Upper lobe of left lung (tissue), 6 donors: ENCODE measurements around the gene CEP295NL. TPM values are rescaled to one million over a fixed set of nuclear protein-coding genes. Genes with fewer than 3 reads are reported as not detected.

ENCODE experiments used
- ATAC-seq, 2 donors: fragments of 200-7000 bp; cut with Tn5 transposase; one replicate each; pipeline ENCODE4 v1.9.1; 2022; ENCODE audit warnings: mild to moderate bottlenecking in 2 of 2, moderate library complexity in 2 of 2; ENCODE audit not compliant: low FRiP score in 2 of 2
- DNase-seq, 2 donors: peaks; one replicate each; pipeline ENCODE4 v3.0.0-alpha.2; 2019 to 2020
- H3K27ac ChIP-seq, 4 donors: fragments of 200-600 bp; sonication (generic); one replicate each; pipeline ENCODE4 v1.5.1; 2016 to 2019
- H3K27me3 ChIP-seq, 4 donors: fragments of 200-600 bp; sonication (generic); one replicate each; pipeline ENCODE4 v1.5.1; 2017 to 2019
- H3K36me3 ChIP-seq, 4 donors: fragments of 200-600 bp; sonication (generic); one replicate each; pipeline ENCODE4 v1.5.1; 2016 to 2019
- H3K4me1 ChIP-seq, 4 donors: fragments of 200-600 bp; sonication (generic); one replicate each; pipeline ENCODE4 v1.5.1; 2018 to 2019
- H3K4me3 ChIP-seq, 4 donors: fragments of 200-600 bp; sonication (generic); one replicate each; pipeline ENCODE4 v1.5.1; 2017 to 2019; ENCODE audit warnings: mild to moderate bottlenecking in 2 of 4, moderate library complexity in 1 of 4
- H3K9me3 ChIP-seq, 4 donors: fragments of 200-600 bp; sonication (generic); one replicate each; pipeline ENCODE4 v1.5.1; 2018 to 2019
- CTCF ChIP-seq, 6 experiments: fragments of 450-650 bp in 4 of 6; fragments of 200-600 bp in 2 of 6; sonication (generic) in 2 of 6; IDR thresholded peaks; one replicate each; pipeline ENCODE4 v1.5.1; 2016 to 2019; ENCODE audit warnings: antibody characterized with exemption in 6 of 6
- EP300 ChIP-seq, 4 donors: sonication (generic); formaldehyde crosslinking; IDR thresholded peaks; one replicate each; pipeline ENCODE4 v1.5.1; 2017; ENCODE audit warnings: antibody characterized with exemption in 4 of 4, control low read depth in 2 of 4
- POLR2A ChIP-seq, 4 donors: fragments of 450-650 bp; IDR thresholded peaks; one replicate each; pipeline ENCODE4 v1.5.1; 2016 to 2017; ENCODE audit warnings: antibody characterized with exemption in 4 of 4, mild to moderate bottlenecking in 2 of 4
- POLR2AphosphoS5 ChIP-seq, 2 donors: sonication (generic); formaldehyde crosslinking; IDR thresholded peaks; one replicate each; pipeline ENCODE4 v1.5.1; 2017; ENCODE audit warnings: antibody characterized with exemption in 2 of 2
- WGBS, 2 donors: methylation state at CpG; one replicate each; pipeline ENCODE4 v1.1.5; 2017 to 2018; 5-methylcytosine and 5-hydroxymethylcytosine counted together
- total RNA-seq, 6 donors: library from RNA; depleted of rRNA in 4 of 6; stranded (reverse); fragments of >200 nt in 4 of 6; gene quantifications; one replicate each; pipeline versions ENCODE4 v1.1.0 to v1.2.1, GENCODE V29; 2016 to 2021
- donor health status: DM: no; HTN: no; CAD: no; lungs with moderate emphysema.
- donor health status: DM: no; HTN: yes; CAD: no; lungs with severe emphysema.

CEP295NL gene
- total RNA-seq, 6 donors from 2014 or later: 2.6 to 61.8 (median 4.2) TPM

GRCh38 chr17:78865682-78866390 lies 37.2 kb downstream of the CEP295NL start:
- Histone ChIP-seq H3K27ac (peak overlapping the region in 3 of 4 donors; percentile 32 to 49 (median 37)), H3K4me1 (peaks cover 6 to 14% (median 11%) of the 10 kb centered on the region in 4 donors), H3K27me3 (no peaks in the 10 kb centered on the region), H3K36me3 (peaks cover 0 to 21% (median 7%) of the 10 kb centered on the region in 4 donors), H3K9me3 (no peaks in the 10 kb centered on the region), H3K4me3 (peak overlapping the region in 1 of 4 donors; percentile 25)
- TF ChIP-seq CTCF (IDR thresholded peaks at IDR 0.05): peak; percentile 81 to 91 (median 89)
- TF ChIP-seq POLR2A (IDR thresholded peaks at IDR 0.05): no peak
- TF ChIP-seq POLR2AphosphoS5 (IDR thresholded peaks at IDR 0.05): no peak
- DNase-seq: peak in 1 of 2 donors; percentile 87
- peak; percentile 74 to 86 for ATAC-seq
- 25 to 28% methylated on average over 19 of the region's 19 CpGs for WGBS, 2 donors

- Histone ChIP-seq H3K4me1 (peaks cover 6 to 14% (median 11%) of the 10 kb centered on the region in 4 donors), H3K36me3 (peaks cover 0 to 18% (median 2%) of the 10 kb centered on the region in 4 donors), H3K9me3 (no peaks in the 10 kb centered on the region), H3K4me3 (no peak overlapping the region), H3K27me3 (no peaks in the 10 kb centered on the region), H3K27ac (no peak overlapping the region)
- ATAC-seq (no peak), DNase-seq (no peak)
- 33 to 57% methylated on average over 1 of the region's 1 CpG for WGBS, 2 donors
- no peak for TF ChIP-seq POLR2A (IDR thresholded peaks at IDR 0.05)
- no peak for TF ChIP-seq EP300 (IDR thresholded peaks at IDR 0.05)
Observed at GRCh38 chr17:78864117-78864516, 38.9 kb downstream of the CEP295NL start.

GRCh38 chr17:78862073-78863023 lies 40.7 kb downstream of the CEP295NL start:
- no peaks in the 10 kb centered on the region for H3K9me3 ChIP-seq
- peaks cover 6 to 14% (median 11%) of the 10 kb centered on the region in 4 donors for H3K4me1 ChIP-seq
- 71 to 79% methylated on average over 15 to 17 of the region's 17 CpGs for WGBS, 2 donors
- TF ChIP-seq CTCF (IDR thresholded peaks at IDR 0.05) (no peak), EP300 (IDR thresholded peaks at IDR 0.05) (peak in 1 of 4 donors; percentile 17), POLR2A (IDR thresholded peaks at IDR 0.05) (no peak), POLR2AphosphoS5 (IDR thresholded peaks at IDR 0.05) (peak in 1 of 2 donors; percentile 49)
- ATAC-seq (peak; percentile 88 to 96), DNase-seq (peak in 1 of 2 donors; percentile 80)
- H3K27me3 ChIP-seq: no peaks in the 10 kb centered on the region
- no peak overlapping the region for H3K4me3 ChIP-seq
- H3K36me3 ChIP-seq: peaks cover 0 to 7% (median 1%) of the 10 kb centered on the region in 4 donors
- H3K27ac ChIP-seq: peak overlapping the region; percentile 28 to 75 (median 56)

- WGBS, 2 donors: 84 to 96% methylated on average over 4 of the region's 4 CpGs
Observed at GRCh38 chr17:78861229-78861628, 41.8 kb downstream of the CEP295NL start.

More at GRCh38 chr17:78861229-78861628, 41.8 kb downstream of the CEP295NL start:
- H3K36me3 ChIP-seq: peaks cover 0 to 18% (median 7%) of the 10 kb centered on the region in 4 donors
- no peak for TF ChIP-seq POLR2A (IDR thresholded peaks at IDR 0.05)
- no peak for TF ChIP-seq POLR2AphosphoS5 (IDR thresholded peaks at IDR 0.05)
- no peak for TF ChIP-seq CTCF (IDR thresholded peaks at IDR 0.05)
- no peak for DNase-seq
- peak overlapping the region in 3 of 4 donors; percentile 28 to 75 (median 62) for H3K27ac ChIP-seq
- no peak overlapping the region for H3K4me3 ChIP-seq
- peaks cover 4 to 10% (median 7%) of the 10 kb centered on the region in 4 donors for H3K4me1 ChIP-seq
- no peaks in the 10 kb centered on the region for H3K27me3 ChIP-seq
- H3K9me3 ChIP-seq: no peaks in the 10 kb centered on the region
- ATAC-seq: no peak
